ENCODE measurements around the gene STAC. TPM values are rescaled to one million over a fixed set of nuclear protein-coding genes. Genes with fewer than 3 reads are reported as not detected.

Gene STAC
- total and polyA plus RNA-seq, 2 donors (not counting 3 experiments of a cell fraction or from before 2014, with no cell fraction given) = 0.03 to 0.88 TPM

DNA sequence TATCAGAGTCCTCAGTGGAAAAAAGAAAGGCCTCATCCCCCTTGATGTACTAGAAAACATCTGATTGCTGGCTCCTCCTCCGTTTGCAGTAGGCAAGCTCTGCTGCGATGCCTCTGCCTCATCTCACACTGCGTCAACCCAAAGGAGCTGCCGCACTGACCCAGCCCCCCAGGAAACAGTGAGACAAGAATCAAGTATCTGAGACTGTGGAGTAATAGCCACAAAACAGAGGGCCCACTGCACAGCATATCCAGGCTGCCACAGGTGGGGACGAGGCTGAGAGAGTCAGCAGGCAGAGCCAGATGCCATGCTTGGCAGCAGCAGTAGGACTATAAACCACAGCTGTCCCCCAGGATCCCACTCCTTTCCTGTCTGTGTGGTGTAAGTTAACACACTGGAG lies 165.9 kb downstream of the STAC start:
- Histone ChIP-seq H3K36me3 (ENCODE audit: control insufficient read depth in 2 of 2, extremely low read depth in 1 of 2, insufficient read depth in 2 of 2, low read length in 2 of 2) (no peaks in the 10 kb centered on the region), H3K4me2 (ENCODE audit: insufficient read depth, low read length) (no peak overlapping the region), H3K79me2 (ENCODE audit: control insufficient read depth, insufficient read depth, low read length) (no peaks in the 10 kb centered on the region), H2AFZ (ENCODE audit: low read depth, low read length) (no peak overlapping the region), H3K9me3 (replicated peaks; ENCODE audit: control insufficient read depth, insufficient read depth, low read length) (no peaks in the 10 kb centered on the region), H3K27me3 (ENCODE audit: control insufficient read depth in 2 of 2, insufficient read depth in 2 of 2, low read length in 2 of 2) (no peaks in the 10 kb centered on the region), H3K27ac (ENCODE audit: insufficient read depth, low read depth, low read length) (no peak overlapping the region), H3K4me1 (ENCODE audit: control insufficient read depth, extremely low read depth, insufficient read depth, low read length) (no peaks in the 10 kb centered on the region), H4K20me1 (replicated peaks; ENCODE audit: control insufficient read depth, extremely low read depth, insufficient read depth, low read length) (no peaks in the 10 kb centered on the region), H3K9ac (replicated peaks; ENCODE audit: extremely low read depth, insufficient read depth, low read length) (no peak overlapping the region), H3K9me1 (replicated peaks; ENCODE audit: control insufficient read depth, extremely low read depth, insufficient read depth, low read length) (no peaks in the 10 kb centered on the region), H3K4me3 (replicated peaks in 1 of 3; ENCODE audit: insufficient read depth in 1 of 3, low read depth in 1 of 3, low read length in 3 of 3) (no peak overlapping the region)
- dilution Hi-C loops (cut with MboI; ENCODE audit: extremely low pct_ligation_motif_present, low sequenced_read_pairs) (no loop called here), intact Hi-C loops (cut with micrococcal nuclease) (no loop called here)
- FAIRE-seq (no peak), DNase-seq (ENCODE audit: low read depth, low spot score) (no peak)
- no peak for TF ChIP-seq POLR2A (IDR thresholded peaks at IDR 0.05; ENCODE audit: low read depth, low read length)
- no peak for TF ChIP-seq POLR2AphosphoS5 (IDR thresholded peaks at IDR 0.05; ENCODE audit: insufficient read depth, low read depth, low read length)
- TF ChIP-seq, protein P1, sequence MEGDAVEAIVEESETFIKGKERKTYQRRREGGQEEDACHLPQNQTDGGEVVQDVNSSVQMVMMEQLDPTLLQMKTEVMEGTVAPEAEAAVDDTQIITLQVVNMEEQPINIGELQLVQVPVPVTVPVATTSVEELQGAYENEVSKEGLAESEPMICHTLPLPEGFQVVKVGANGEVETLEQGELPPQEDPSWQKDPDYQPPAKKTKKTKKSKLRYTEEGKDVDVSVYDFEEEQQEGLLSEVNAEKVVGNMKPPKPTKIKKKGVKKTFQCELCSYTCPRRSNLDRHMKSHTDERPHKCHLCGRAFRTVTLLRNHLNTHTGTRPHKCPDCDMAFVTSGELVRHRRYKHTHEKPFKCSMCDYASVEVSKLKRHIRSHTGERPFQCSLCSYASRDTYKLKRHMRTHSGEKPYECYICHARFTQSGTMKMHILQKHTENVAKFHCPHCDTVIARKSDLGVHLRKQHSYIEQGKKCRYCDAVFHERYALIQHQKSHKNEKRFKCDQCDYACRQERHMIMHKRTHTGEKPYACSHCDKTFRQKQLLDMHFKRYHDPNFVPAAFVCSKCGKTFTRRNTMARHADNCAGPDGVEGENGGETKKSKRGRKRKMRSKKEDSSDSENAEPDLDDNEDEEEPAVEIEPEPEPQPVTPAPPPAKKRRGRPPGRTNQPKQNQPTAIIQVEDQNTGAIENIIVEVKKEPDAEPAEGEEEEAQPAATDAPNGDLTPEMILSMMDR (IDR thresholded peaks at IDR 0.05; ENCODE audit: extremely low read depth in 1 of 2, insufficient read depth in 1 of 2, low read depth in 1 of 2, low read length in 2 of 2) = no peak
- TF ChIP-seq EZH2 (IDR thresholded peaks at IDR 0.05; ENCODE audit: borderline replicate concordance, low read depth, low read length, severe bottlenecking) = no peak
- TF ChIP-seq, protein P2, sequence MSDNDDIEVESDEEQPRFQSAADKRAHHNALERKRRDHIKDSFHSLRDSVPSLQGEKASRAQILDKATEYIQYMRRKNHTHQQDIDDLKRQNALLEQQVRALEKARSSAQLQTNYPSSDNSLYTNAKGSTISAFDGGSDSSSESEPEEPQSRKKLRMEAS (IDR thresholded peaks at IDR 0.05; ENCODE audit: insufficient read depth, insufficient read length) = no peak
- no peak for TF ChIP-seq GATA2 (IDR thresholded peaks at IDR 0.05; ENCODE audit: insufficient read depth, insufficient read length, low read depth, low read length)
- TF ChIP-seq FOS (IDR thresholded peaks at IDR 0.05; ENCODE audit: borderline replicate concordance, insufficient read depth, low read length) = no peak
- no peak for TF ChIP-seq JUN (IDR thresholded peaks at IDR 0.05; ENCODE audit: borderline replicate concordance, insufficient read depth, insufficient read length, low read depth)
- no peak for TF ChIP-seq MYC (IDR thresholded peaks at IDR 0.05; ENCODE audit: low read depth, low read length)
- ChIA-PET POLR2A (no interaction called here), CTCF (no interaction called here)
- BruUV-seq (replicated peaks) = no TSS peak

Data from endothelial cell of umbilical vein (primary cell).